Gastroesophageal sphincter (tissue), 3 donors: Measurements from ENCODE around the gene PDE3A.

Source experiments
- CTCF ChIP-seq, 4 experiments: fragments of 200-600 bp in 2 of 4; fragments of 450-650 bp in 2 of 4; sonication (generic) in 1 of 4; IDR thresholded peaks; one replicate each; pipeline ENCODE4 v1.5.1; 2017 to 2019; ENCODE audit warnings: antibody characterized with exemption in 4 of 4, mild to moderate bottlenecking in 2 of 4, moderate library complexity in 2 of 4
- POLR2A ChIP-seq, 2 donors: fragments of 450-650 bp; IDR thresholded peaks; one replicate each; pipeline ENCODE4 v1.6.1; 2017; ENCODE audit warnings: antibody characterized with exemption in 2 of 2, mild to moderate bottlenecking in 2 of 2, moderate library complexity in 1 of 2

GRCh38 chr12:20320552-20320951, 47.8 kb upstream of the PDE3A start:
- no peak for TF ChIP-seq CTCF (IDR thresholded peaks at IDR 0.05)
- no peak for TF ChIP-seq POLR2A (IDR thresholded peaks at IDR 0.05)
